GM12875 (cell line): ENCODE results near the gene SLC2A2.

Experiments
- H3K4me3 ChIP-seq: one replicate; pipeline ENCODE4 v1.5.1; 2011; ENCODE audit warnings: low read depth, low read length, control low read depth
- TF ChIP-seq, protein P1 (sequence below): IDR thresholded peaks from 2 replicates; pipeline ENCODE4 v1.5.1; 2011; ENCODE audit warnings: low read depth, mild to moderate bottlenecking, control low read depth, inconsistent platforms, low read length, moderate library complexity, borderline replicate concordance; ENCODE audit not compliant: insufficient read depth

SLC2A2 gene

GRCh38 chr3:171039674-171040073, 13.2 kb upstream of the SLC2A2 start:
- TF ChIP-seq, protein P1, sequence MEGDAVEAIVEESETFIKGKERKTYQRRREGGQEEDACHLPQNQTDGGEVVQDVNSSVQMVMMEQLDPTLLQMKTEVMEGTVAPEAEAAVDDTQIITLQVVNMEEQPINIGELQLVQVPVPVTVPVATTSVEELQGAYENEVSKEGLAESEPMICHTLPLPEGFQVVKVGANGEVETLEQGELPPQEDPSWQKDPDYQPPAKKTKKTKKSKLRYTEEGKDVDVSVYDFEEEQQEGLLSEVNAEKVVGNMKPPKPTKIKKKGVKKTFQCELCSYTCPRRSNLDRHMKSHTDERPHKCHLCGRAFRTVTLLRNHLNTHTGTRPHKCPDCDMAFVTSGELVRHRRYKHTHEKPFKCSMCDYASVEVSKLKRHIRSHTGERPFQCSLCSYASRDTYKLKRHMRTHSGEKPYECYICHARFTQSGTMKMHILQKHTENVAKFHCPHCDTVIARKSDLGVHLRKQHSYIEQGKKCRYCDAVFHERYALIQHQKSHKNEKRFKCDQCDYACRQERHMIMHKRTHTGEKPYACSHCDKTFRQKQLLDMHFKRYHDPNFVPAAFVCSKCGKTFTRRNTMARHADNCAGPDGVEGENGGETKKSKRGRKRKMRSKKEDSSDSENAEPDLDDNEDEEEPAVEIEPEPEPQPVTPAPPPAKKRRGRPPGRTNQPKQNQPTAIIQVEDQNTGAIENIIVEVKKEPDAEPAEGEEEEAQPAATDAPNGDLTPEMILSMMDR = no peak
- H3K4me3 ChIP-seq = no peak overlapping the region

DNA sequence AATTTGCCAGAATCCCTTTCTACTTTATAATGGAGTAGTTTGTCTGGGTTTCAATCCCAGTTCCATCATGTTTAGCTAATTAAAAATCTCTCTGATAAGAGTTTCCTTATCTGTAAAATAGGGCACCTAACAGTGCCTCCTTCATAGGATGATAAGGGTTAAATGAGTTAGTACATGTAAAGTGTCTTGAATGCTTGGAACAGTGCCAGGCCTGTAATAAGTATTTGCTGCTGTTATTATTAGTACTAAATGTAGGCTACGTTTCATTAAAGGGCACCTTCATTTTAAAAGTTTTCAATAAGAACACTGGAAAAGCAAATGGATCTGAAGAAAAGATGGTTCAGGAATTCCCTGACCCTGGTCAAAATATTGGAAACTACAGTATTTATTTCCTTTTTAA, 11.8 kb upstream of the SLC2A2 start:
- TF ChIP-seq, protein P1 = no peak
- H3K4me3 ChIP-seq = no peak overlapping the region

DNA sequence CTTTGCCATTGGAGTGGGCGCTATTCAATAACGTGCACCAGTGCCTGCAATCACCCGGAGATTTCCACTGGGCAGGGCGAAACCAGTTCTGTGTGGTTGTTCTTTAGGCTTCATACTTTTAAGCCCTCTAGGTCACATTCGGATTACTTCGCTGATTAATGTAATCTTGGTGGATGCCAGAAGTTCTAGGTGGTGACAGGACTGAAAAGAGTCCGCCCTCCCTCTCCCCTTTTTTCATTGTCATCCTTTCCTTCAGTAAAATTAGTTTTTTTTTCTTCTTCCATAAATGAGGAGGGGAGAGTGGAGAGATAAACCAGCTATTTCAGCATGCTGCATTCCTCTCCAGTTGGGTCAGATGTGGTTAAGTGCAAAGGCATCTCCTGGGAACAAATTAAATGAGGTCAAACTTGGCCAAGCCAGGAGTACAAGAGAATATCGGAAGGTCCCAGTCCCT, 2.3 kb upstream of the SLC2A2 start:
- TF ChIP-seq, protein P1 = no peak
- no peak overlapping the region for H3K4me3 ChIP-seq

DNA sequence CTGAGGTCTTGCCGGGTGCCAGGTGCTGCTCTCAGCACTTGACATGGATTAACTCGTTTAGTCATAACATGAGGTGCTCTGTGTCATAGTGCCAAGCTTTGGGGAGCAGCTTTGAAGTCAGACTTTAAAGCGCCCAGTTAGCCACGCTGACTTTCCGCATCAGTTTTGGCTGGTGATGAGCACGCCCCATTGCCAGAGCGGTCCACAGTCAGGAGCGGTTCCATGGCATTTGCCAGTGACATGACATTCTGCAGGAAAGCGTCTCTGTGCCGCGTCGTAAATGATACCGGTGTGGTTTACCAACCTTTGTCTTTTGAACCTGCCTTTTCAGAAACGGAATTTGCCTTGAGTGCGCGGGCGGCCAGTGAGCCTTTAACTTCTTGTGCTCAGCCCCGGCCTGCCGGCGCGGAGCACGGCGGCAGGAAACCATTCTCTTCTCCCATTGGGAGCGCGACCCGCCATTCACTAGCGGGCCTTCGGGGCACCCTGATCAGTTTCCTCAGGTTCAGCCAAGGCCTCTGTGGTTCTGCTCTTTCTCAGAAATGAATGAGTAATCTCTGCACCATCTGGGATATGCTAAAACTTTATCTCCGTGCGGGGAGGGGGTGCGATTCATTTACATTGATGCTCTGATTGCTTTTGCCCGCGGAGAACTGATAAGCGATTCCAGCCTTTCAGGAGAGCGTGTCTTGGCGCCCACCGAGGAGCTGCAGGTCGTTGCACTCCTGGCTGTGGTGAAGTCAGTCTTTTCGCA, 1.7 kb upstream of the SLC2A2 start:
- TF ChIP-seq, protein P1 = no peak
- H3K4me3 ChIP-seq = no peak overlapping the region

DNA sequence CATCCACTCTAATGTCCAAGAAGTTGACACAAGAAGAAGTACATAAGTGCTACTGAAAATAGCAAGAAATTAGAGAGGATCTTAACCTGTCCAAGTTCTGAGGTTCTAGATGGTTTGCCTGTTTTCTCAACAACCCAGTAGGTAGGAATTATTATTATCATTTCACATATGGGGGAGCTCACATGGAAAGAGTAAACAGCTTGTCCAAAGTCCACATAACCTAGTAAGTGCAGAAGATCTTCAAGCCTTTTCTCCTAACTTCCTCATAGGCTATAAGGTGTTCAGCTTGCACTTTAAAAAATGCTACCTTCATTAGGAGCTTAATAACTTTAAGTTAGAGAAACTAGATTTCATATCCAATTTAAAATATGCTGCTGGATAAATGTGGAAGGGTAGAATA, 3.0 kb downstream of the SLC2A2 start:
- H3K4me3 ChIP-seq = no peak overlapping the region
- TF ChIP-seq, protein P1 = no peak

DNA sequence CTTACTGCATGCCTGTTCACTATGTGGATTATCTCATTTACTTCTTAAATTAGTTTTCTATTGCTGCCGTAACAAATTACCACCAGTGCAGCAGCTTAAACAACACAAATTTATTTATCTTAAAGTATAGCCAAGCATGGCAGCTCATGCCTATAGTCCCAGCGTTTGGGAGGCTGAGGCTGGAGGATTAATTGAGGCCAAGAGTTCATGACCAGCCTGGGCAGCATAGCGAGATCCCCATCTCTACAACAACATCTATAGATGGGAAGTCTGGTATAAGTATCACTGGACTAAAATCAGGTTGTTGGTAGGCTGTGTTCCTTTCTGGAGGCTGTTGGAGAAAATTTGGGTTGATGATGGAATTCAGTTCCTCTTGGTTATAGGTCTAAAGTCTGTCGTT, 5.1 kb downstream of the SLC2A2 start:
- H3K4me3 ChIP-seq = no peak overlapping the region
- TF ChIP-seq, protein P1 = no peak

GRCh38 chr3:171018156-171018935, 8.2 kb downstream of the SLC2A2 start:
- H3K4me3 ChIP-seq = no peak overlapping the region
- TF ChIP-seq, protein P1 = peak; percentile 24; the same call in 1 of the 2 replicates
